ENCODE measurements around the gene HSP90AB1.
A peak's percentile ranks its signal among the peaks of the same experiment; 100 is the strongest.

HSP90AB1 gene

GRCh38 chr6:44223319-44224028, 23.4 kb upstream of the HSP90AB1 start, which contains the start of gene SLC29A1:
SLC29A1 (plus strand) TSS chr6:44223595; CDS start chr6:44227314, 3,719 bp downstream.
- H3K9ac ChIP-seq (ENCODE audit: low read length in 2 of 2) = peak within 1 kb of the TSS; percentile 71 to 75
- no peaks in the 10 kb centered on the region for H3K9me3 ChIP-seq (ENCODE audit: control insufficient read depth in 2 of 2, low read length in 2 of 2)
- no peaks in the 10 kb centered on the region for H3K36me3 ChIP-seq (ENCODE audit: control insufficient read depth in 2 of 2, insufficient read depth in 2 of 2, low read length in 2 of 2)
- peak within 1 kb of the TSS; percentile 66 to 83 for H3K4me3 ChIP-seq (ENCODE audit: low read length in 2 of 2)
- H3K27ac ChIP-seq (ENCODE audit: low read length) = peak within 1 kb of the TSS; percentile 97
- peaks cover 73% of the 10 kb centered on the region for H3K4me1 ChIP-seq (ENCODE audit: control insufficient read depth, insufficient read depth, low read length)
- H3K27me3 ChIP-seq (ENCODE audit: control insufficient read depth in 1 of 2, insufficient read depth in 2 of 2, low read length in 2 of 2) = no peaks in the 10 kb centered on the region

GRCh38 chr6:44224029-44224964, 22.6 kb upstream of the HSP90AB1 start:
- Histone ChIP-seq H3K4me1 (ENCODE audit: control insufficient read depth, insufficient read depth, low read length) (peaks cover 77% of the 10 kb centered on the region), H3K27ac (ENCODE audit: low read length) (peak overlapping the region; percentile 97), H3K4me3 (ENCODE audit: low read length in 2 of 2) (peak overlapping the region; percentile 55 to 83), H3K27me3 (ENCODE audit: control insufficient read depth in 1 of 2, insufficient read depth in 2 of 2, low read length in 2 of 2) (no peaks in the 10 kb centered on the region), H3K36me3 (ENCODE audit: control insufficient read depth in 2 of 2, insufficient read depth in 2 of 2, low read length in 2 of 2) (peaks cover 0 to 4% of the 10 kb centered on the region in 2 donors), H3K9me3 (ENCODE audit: control insufficient read depth in 2 of 2, low read length in 2 of 2) (no peaks in the 10 kb centered on the region), H3K9ac (ENCODE audit: low read length in 2 of 2) (peak overlapping the region; percentile 60 to 71)

GRCh38 chr6:44224965-44225305, 22.0 kb upstream of the HSP90AB1 start:
- Histone ChIP-seq H3K9ac (ENCODE audit: low read length in 2 of 2) (peak overlapping the region; percentile 60 to 71), H3K27me3 (ENCODE audit: control insufficient read depth in 1 of 2, insufficient read depth in 2 of 2, low read length in 2 of 2) (no peaks in the 10 kb centered on the region), H3K27ac (ENCODE audit: low read length) (peak overlapping the region; percentile 97), H3K9me3 (ENCODE audit: control insufficient read depth in 2 of 2, low read length in 2 of 2) (no peaks in the 10 kb centered on the region), H3K4me1 (ENCODE audit: control insufficient read depth, insufficient read depth, low read length) (peaks cover 83% of the 10 kb centered on the region), H3K4me3 (ENCODE audit: low read length in 2 of 2) (peak overlapping the region; percentile 55 to 83), H3K36me3 (ENCODE audit: control insufficient read depth in 2 of 2, insufficient read depth in 2 of 2, low read length in 2 of 2) (peaks cover 5 to 9% of the 10 kb centered on the region in 2 donors)

GRCh38 chr6:44225579-44226325, 21.1 kb upstream of the HSP90AB1 start:
- peak overlapping the region; percentile 51 to 62 for H3K9ac ChIP-seq (ENCODE audit: low read length in 2 of 2)

GRCh38 chr6:44226368-44227147, 20.3 kb upstream of the HSP90AB1 start:
- H3K9me3 ChIP-seq (ENCODE audit: control insufficient read depth in 2 of 2, low read length in 2 of 2) = no peaks in the 10 kb centered on the region
- no peaks in the 10 kb centered on the region for H3K27me3 ChIP-seq (ENCODE audit: control insufficient read depth in 1 of 2, insufficient read depth in 2 of 2, low read length in 2 of 2)
- peaks cover 88% of the 10 kb centered on the region for H3K4me1 ChIP-seq (ENCODE audit: control insufficient read depth, insufficient read depth, low read length)
- peak overlapping the region; percentile 55 to 62 for H3K9ac ChIP-seq (ENCODE audit: low read length in 2 of 2)
- peak overlapping the region; percentile 97 for H3K27ac ChIP-seq (ENCODE audit: low read length)
- H3K36me3 ChIP-seq (ENCODE audit: control insufficient read depth in 2 of 2, insufficient read depth in 2 of 2, low read length in 2 of 2) = peaks cover 10 to 20% of the 10 kb centered on the region in 2 donors
- H3K4me3 ChIP-seq (ENCODE audit: low read length in 2 of 2) = peak overlapping the region; percentile 58 to 83

More at GRCh38 chr6:44225579-44226325, 21.1 kb upstream of the HSP90AB1 start:
- Histone ChIP-seq H3K9me3 (ENCODE audit: control insufficient read depth in 2 of 2, low read length in 2 of 2) (no peaks in the 10 kb centered on the region), H3K36me3 (ENCODE audit: control insufficient read depth in 2 of 2, insufficient read depth in 2 of 2, low read length in 2 of 2) (peaks cover 10 to 14% of the 10 kb centered on the region in 2 donors), H3K4me3 (ENCODE audit: low read length in 2 of 2) (peak overlapping the region; percentile 58 to 83), H3K27ac (ENCODE audit: low read length) (peak overlapping the region; percentile 97), H3K4me1 (ENCODE audit: control insufficient read depth, insufficient read depth, low read length) (peaks cover 87% of the 10 kb centered on the region), H3K27me3 (ENCODE audit: control insufficient read depth in 1 of 2, insufficient read depth in 2 of 2, low read length in 2 of 2) (no peaks in the 10 kb centered on the region)

- Histone ChIP-seq H3K27ac (ENCODE audit: low read length) (peak overlapping the region; percentile 97), H3K9me3 (ENCODE audit: control insufficient read depth in 2 of 2, low read length in 2 of 2) (no peaks in the 10 kb centered on the region), H3K36me3 (ENCODE audit: control insufficient read depth in 2 of 2, insufficient read depth in 2 of 2, low read length in 2 of 2) (peaks cover 15 to 25% of the 10 kb centered on the region in 2 donors), H3K27me3 (ENCODE audit: control insufficient read depth in 1 of 2, insufficient read depth in 2 of 2, low read length in 2 of 2) (no peaks in the 10 kb centered on the region), H3K4me3 (ENCODE audit: low read length in 2 of 2) (peak overlapping the region; percentile 58 to 83), H3K4me1 (ENCODE audit: control insufficient read depth, insufficient read depth, low read length) (peaks cover 89% of the 10 kb centered on the region), H3K9ac (ENCODE audit: low read length in 2 of 2) (peak overlapping the region; percentile 62 to 66)
These were observed 19.6 kb upstream of the HSP90AB1 start for GRCh38 chr6:44227148-44227793.

GRCh38 chr6:44228031-44228430, 18.9 kb upstream of the HSP90AB1 start:
- no peaks in the 10 kb centered on the region for H3K27me3 ChIP-seq (ENCODE audit: control insufficient read depth in 1 of 2, insufficient read depth in 2 of 2, low read length in 2 of 2)
- H3K4me1 ChIP-seq (ENCODE audit: control insufficient read depth, insufficient read depth, low read length) = peaks cover 89% of the 10 kb centered on the region
- H3K9me3 ChIP-seq (ENCODE audit: control insufficient read depth in 2 of 2, low read length in 2 of 2) = no peaks in the 10 kb centered on the region
- peak overlapping the region; percentile 47 to 62 for H3K9ac ChIP-seq (ENCODE audit: low read length in 2 of 2)
- peak overlapping the region; percentile 58 to 83 for H3K4me3 ChIP-seq (ENCODE audit: low read length in 2 of 2)
- peak overlapping the region; percentile 97 for H3K27ac ChIP-seq (ENCODE audit: low read length)
- H3K36me3 ChIP-seq (ENCODE audit: control insufficient read depth in 2 of 2, insufficient read depth in 2 of 2, low read length in 2 of 2) = peaks cover 22 to 30% of the 10 kb centered on the region in 2 donors

- no peaks in the 10 kb centered on the region for H3K9me3 ChIP-seq (ENCODE audit: control insufficient read depth in 2 of 2, low read length in 2 of 2)
- H3K36me3 ChIP-seq (ENCODE audit: control insufficient read depth in 2 of 2, insufficient read depth in 2 of 2, low read length in 2 of 2) = peaks cover 22 to 32% of the 10 kb centered on the region in 2 donors
- peak overlapping the region; percentile 97 for H3K27ac ChIP-seq (ENCODE audit: low read length)
- no peaks in the 10 kb centered on the region for H3K27me3 ChIP-seq (ENCODE audit: control insufficient read depth in 1 of 2, insufficient read depth in 2 of 2, low read length in 2 of 2)
- peak overlapping the region; percentile 9 to 83 for H3K4me3 ChIP-seq (ENCODE audit: low read length in 2 of 2)
- peaks cover 93% of the 10 kb centered on the region for H3K4me1 ChIP-seq (ENCODE audit: control insufficient read depth, insufficient read depth, low read length)
- peak overlapping the region; percentile 26 to 47 for H3K9ac ChIP-seq (ENCODE audit: low read length in 2 of 2)
These were observed 18.5 kb upstream of the HSP90AB1 start for GRCh38 chr6:44228433-44228832.

- peak overlapping the region; percentile 97 for H3K27ac ChIP-seq (ENCODE audit: low read length)
- peak overlapping the region; percentile 9 to 83 for H3K4me3 ChIP-seq (ENCODE audit: low read length in 2 of 2)
- no peaks in the 10 kb centered on the region for H3K27me3 ChIP-seq (ENCODE audit: control insufficient read depth in 1 of 2, insufficient read depth in 2 of 2, low read length in 2 of 2)
- peaks cover 22 to 32% of the 10 kb centered on the region in 2 donors for H3K36me3 ChIP-seq (ENCODE audit: control insufficient read depth in 2 of 2, insufficient read depth in 2 of 2, low read length in 2 of 2)
- peaks cover 96% of the 10 kb centered on the region for H3K4me1 ChIP-seq (ENCODE audit: control insufficient read depth, insufficient read depth, low read length)
- H3K9ac ChIP-seq (ENCODE audit: low read length in 2 of 2) = peak overlapping the region; percentile 5 to 26
- H3K9me3 ChIP-seq (ENCODE audit: control insufficient read depth in 2 of 2, low read length in 2 of 2) = no peaks in the 10 kb centered on the region
These were observed 18.1 kb upstream of the HSP90AB1 start for GRCh38 chr6:44228836-44229235.
